GM19468 (cell line): ENCODE measurements around the gene SLU7.
A peak's percentile ranks its signal among the peaks of the same experiment; 100 is the strongest.

Experiments used
- ATAC-seq: cut with Tn5 transposase; IDR thresholded peaks from one replicate; pipeline ENCODE4 v1.9.1; 2021; ENCODE audit warnings: mild to moderate bottlenecking, moderate library complexity, moderate number of reproducible peaks; ENCODE audit not compliant: unreplicated experiment; ENCODE audit errors: extremely low read depth

The SLU7 gene

DNA sequence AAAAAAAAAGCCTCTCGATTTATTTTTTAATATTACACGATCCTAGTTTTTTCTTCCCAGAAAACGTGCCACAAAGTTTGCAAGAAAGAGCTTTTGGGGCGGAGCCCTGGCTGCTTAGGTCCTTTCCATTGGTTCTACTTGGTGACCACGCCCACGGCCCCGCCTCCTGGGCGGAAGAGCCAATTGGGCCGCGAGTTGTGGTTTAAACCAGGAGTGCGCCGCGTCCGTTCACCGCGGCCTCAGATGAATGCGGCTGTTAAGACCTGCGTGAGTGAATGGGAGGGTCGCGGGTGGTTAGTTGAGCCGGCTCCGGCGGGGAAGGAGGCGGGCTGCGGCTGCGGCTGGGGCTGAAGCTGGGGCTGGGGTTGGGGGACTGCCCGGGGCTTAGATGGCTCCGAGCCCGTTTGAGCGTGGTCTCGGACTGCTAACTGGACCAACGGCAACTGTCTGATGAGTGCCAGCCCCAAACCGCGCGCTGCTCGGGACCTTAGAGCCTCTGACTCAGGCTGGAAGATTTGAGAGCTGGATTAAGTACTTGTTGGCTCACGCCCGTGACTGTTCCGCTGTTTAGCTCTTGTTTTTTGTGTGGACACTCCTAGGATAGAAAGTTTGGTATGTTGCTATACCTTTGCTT lies 2.9 kb upstream of the SLU7 start, which contains the start of gene PTTG1:
Gene PTTG1 (plus strand): TSS at position 231 of the 634 bp plus-strand sequence. CDS start 458 bp downstream, outside the sequence.
- ATAC-seq, result peak; percentile 71

DNA sequence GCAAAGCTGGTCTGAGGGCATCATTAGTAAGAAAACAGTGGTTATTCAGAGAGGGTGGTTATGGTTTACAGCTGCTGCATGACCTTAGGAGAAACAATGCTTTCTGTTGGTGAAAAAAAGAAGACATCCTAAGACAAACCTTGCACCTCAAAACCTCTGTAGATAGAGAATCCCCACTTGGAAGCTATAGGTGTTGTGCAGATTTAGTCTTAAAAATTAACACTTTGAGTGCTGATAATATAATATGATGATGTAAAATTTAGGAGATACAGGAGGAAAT lies 1.4 kb upstream of the SLU7 start:
- ATAC-seq, result no peak

DNA sequence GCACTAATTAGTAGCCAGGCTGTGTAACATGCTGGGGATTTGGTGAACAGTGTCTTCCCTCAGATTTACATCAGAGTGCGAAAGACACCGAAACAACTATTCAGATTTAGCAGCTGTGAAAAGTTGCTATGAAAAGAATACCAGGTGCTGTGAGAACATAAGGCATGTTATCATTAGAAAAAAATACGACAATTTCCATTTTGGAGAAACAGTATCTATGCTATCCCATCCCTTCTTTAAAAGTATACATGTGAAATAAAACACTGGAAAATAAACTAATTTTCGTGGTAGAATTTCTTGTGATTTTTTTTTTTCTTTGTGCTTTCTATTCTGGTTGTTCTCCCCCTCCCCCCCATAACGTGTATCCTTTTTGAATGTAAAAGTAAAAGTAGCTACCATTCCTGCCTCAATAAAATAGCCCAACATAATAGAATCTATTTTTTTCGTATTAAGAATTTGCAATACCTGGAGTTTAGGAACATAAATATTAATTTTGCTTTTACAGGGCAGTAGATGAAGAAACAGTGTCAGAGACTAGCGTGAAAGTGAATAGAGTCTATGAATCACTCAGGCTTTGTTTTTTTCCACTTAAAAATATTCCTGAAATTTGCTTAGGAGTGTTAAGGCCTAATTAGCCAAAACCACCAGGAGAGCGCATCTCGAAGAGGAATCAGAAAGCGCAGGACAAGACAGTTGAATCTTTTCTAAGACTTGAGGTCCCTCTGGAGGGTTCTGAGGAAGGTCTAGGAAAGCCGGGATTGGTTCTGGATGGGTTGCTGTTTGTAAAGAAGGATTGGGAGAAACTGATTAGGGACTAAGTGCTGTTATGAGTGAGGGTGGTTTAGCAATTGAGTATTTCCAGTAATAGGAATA lies 813 bp upstream of the SLU7 start:
- peak; percentile 13 for ATAC-seq

DNA sequence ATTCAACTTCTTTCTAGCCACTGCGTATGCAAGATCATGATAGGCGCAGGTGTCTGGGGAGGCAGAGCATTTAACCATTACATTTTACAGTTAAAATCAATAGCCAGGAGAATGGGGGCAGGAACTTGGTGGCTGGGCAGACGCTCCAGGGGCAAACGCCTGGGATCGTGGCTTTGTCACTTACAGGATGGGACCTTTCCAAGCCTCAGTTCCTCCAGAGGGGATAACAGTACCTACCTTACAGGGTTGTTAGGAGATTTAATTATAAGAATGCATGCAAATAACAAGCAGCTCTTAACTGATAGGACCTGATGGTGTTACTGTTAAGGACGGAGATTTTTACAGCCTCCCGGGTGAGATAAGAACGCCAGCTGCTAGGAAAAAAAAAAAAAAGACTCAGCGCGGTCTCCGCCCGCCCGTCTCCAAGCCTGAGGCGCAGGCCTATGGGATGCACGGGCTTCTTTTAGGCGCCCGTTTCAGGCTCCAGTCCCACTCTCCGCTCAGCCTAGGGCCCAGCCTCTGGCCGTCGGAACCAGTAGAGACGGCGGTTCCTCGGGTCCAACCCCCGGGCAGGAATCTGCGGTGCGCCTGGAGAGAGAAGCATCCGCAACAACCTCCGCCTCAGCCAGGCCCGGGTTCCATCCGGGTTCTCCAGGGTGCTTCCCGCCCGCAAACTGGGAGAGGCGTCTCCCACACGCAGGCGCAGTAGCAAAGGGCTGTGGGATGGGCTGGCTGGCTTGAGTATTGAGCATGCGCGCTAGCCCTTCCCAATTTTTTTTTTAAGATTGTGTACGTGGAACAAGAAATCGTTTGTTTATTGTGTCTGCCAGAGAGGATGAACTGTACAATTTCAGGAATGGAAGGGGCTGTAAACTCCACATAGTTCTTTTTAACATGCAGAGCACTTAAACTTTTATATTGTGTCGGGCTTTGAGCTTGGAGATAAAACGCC lies 19.2 kb downstream of the SLU7 start, which contains the start of gene FAM200C:
Gene FAM200C (minus strand): TSS at position 653 of the 952 bp plus-strand sequence. CDS start 4,564 bp downstream, outside the sequence.
- ATAC-seq, result peak; percentile 63

DNA sequence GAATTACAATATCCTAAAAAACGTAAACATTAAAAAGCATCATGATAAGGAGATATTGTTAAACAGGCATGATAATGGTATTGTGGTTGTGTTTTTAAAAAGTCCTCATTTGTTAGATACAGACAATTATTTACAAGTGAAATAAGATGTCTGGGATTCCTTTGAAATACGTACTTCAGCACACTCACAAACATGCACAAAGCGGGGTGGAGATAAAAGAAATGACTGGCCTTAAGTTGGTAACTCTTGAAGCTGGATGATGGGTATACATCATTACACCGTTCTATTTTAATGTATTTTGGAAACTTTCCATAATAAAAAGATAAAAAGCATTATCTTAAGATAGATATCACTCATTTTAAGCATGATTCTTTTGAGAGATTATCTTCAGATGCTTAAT lies 20.1 kb downstream of the SLU7 start:
- no peak for ATAC-seq

DNA sequence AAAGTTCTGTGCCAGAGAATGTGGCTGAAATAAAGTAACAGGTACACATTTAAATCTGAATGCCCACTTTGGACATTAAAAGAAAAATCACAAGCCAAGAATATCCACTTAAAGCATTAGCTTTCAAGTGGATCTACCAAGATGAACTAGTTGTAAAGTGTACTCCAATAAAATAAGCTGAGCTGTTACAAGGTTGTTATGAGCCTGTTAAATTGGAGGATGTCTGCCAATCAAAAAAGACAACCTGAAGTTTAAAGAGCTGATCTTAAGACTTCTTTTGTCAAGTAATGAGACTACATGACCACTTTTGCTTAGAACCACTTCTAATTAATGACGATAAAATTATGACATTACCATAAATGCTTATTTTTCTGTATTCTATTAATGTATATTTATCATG lies 21.4 kb downstream of the SLU7 start:
- ATAC-seq, result no peak

DNA sequence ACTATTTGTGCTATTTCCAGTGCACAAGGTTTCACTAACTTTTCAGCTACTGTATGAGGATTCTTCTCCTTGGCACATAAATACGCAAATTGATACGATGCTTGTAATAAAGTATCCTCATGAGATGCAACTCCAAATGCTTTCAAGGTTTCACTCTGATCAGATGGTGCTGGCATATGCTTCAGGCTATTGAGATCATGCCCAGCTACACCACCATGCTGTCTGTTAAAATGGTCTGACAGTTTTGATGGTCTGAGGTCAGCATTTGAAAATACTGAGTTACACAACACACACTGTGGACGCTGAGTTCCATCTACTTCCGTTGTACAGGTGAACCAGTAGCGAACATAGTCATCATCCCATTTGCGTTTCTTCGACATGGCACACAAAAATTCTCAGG lies 23.8 kb downstream of the SLU7 start:
- ATAC-seq, result no peak

DNA sequence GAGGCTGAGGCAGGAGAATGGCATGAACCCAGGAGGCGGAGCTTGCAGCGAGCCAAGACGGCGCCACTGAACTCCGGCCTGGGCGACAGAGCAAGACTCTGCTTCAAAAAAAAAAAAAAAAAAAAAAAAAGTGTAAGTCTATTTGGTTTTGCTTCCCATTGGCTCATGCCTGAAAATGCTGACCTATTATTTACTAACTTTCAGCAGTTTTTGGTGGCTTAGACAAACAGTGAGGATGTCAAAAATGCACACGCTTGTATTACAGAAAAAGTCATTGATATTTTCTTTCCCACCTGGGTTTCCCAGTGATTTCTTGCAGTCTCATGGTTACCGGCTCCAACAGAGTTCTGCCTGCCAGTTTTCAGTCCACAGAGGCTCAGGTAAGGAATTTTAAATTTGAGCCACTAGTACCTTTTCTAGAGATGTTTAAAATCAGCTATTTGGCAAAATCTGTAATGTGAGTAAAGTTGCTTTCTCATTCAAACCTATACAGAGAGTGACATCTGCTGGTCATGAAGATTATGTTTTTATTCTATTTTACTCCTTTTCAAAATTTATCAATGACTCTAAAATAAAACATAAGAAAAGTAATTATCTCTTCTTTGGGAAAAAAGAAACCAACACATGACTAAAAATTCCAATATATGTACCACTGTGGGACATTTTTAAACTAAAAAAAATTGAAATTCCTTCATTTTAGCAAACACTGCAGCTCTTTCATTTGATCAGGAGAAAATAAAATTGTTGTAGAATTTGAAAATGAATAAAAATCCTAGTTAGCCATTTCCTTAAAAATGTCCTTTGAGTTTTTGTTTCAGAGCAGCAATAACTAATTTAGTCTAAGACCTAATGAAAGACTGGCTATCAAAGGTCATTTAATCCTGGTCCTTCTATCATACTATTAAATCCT lies 27.8 kb downstream of the SLU7 start:
- ATAC-seq, result no peak

DNA sequence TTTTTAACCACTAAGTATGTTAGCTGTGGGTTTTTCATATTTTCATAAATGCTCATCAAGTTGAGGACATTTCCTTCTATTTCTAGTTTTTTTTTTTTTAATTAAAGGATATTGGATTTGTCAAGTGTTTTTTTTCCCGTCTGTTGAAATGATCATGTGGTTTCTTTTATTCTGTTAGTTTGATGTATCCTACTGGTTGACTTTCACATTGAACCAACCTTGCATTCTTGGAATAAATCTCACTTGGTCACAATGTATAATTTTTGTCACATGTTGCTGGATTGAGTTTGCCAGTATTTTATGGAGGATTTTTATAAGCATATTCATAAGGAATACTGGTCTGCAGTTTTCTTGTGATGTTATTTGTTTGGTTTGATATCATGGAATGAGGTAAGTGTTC lies 31.4 kb downstream of the SLU7 start:
- ATAC-seq, result no peak

DNA sequence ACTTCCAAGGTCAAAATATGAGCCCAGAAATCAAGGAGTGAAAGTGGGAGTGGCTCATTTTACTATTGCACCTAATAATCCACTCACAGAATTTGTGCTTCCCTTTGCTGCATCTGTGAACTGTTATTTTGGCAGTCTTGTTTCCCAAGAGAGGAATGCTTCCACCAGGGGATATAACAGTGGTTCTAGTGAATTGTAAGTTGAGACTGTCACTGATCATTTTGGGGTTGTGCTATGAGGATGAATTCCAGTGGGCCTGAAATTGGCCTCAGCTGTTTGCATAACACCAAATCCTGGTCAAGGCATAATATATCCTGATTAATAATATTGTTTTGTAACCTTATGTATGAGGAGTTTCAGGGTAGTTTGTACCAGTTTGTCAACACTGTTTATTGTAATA lies 33.4 kb downstream of the SLU7 start:
- no peak for ATAC-seq

DNA sequence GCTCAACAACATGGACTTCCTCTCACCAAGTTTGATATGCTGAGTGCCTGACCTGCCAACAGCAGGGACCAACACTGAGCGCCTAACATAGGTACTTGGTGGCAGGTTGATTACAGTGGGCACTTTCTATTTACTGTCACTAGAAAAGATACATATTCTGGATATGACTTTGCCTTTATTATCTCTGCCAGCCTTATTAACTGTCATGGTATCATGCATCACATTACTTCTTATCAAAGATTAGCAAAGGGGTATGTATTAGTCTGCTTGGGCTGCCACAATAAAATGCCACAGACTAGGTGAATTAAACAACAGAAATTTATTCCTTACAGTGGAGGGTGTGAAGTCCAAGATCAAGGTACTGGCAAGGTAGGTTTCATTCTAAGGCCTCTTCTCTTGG lies 34.2 kb downstream of the SLU7 start:
- no peak for ATAC-seq

DNA sequence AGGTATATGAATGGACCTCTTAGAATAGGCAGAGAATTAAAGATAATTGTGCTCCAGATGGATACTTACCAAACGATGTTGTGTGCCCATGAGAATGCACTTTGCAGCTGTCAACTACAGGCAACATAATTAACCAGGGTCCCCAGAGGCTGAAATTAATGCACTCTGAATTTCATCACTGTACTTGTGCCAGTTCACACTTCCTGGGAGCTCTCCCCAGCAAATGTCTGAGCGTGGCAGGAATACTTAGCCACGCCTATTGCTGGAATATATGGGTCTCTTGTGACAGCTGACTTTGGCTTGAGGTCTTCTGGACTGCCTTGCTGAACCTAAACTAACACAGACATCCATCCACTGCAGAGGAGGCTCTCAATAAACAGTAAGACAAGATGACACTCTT lies 36.5 kb downstream of the SLU7 start:
- no peak for ATAC-seq

DNA sequence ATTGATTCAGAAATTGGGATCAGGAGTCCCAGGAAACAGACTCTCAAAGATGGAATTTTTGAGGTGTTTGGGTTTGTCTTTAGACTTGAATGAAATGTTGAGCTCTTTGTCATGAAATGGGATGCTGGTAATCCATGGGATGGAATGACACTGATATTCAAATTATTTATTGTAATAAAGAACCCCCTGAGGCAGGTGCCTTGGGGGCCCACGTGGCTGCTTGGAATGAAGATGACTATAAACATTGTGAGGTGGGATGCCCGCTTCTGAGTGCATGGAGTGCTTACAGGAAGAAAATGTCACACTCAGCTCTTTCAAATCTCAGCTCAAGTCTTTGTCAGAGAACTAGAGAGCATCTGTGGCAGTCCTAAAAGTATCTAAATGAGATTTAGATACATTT lies 38.8 kb downstream of the SLU7 start:
- no peak for ATAC-seq

DNA sequence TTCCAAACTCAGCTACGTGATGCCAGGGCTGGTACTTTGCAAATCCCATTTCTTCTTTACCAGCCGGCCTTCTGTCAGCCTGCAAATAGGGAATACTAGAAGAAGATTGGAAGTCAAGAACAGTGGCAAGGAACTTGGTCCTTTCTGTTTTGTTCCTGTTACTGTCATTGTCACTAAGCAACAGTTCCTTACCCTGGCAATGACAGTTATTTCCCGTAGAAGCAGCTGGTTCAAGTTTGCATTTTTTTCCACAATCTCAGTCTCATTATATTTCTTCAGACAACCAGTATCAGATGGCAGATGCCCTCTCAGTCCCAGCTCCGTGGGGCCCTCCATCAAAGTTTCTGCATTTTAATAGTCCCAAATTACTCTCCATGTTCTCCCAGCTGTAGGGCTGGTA lies 39.4 kb downstream of the SLU7 start:
- ATAC-seq, result no peak

DNA sequence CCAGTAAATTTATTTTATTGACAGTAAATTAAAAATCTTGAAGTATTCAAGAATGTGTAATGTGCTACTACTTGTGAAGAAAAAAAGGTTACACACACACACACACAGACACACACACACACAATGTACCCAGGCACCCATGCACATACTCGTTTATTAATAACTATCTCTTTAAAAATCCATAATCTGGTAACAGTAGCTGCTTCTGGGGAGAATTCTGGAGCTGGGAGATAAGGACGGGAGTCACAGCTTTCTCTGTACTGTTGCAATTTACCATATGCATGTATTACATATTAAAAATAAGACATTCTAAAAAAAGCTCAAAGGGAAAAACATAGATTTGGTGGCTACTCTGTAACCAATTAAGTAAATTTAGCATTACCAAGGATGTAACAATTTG lies 40.6 kb downstream of the SLU7 start:
- ATAC-seq, result no peak

DNA sequence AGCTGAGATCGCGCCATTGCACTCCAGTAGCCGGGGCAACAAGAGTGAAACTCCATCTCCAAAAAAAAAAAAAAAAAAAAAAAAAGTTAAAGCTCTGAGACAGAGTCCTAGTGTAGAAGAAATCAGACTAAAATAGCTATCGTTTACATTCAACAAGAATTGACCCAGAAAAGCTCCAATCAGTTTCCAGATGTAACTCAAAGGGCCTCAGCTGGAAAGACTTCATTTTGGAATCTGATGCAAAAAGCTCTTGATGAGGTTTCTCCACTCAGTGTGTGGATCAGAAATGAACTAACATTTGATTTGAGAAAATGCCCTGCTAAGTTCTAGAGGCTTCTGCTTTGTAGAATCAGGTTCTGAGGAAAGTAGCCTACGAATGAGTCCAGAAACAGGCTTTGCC lies 41.2 kb downstream of the SLU7 start:
- no peak for ATAC-seq

DNA sequence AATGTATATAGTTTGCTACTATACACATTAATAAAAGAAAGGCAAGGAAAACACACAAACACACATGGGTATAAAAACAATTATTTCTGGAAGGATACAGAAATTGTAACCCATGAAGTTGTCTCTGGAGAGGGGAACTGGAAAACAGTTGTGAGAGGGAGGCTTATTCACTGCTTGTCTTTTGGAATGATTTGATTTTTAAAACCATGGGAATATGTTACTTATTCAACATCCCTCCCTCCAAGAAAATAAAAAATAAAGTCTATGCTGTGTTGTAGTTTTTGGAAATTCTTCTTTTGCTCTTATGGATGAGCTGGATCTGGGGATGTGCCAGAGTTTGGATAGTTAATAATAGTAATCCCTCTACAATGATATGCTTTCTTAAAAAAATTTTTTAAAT lies 42.5 kb downstream of the SLU7 start:
- ATAC-seq, result no peak

DNA sequence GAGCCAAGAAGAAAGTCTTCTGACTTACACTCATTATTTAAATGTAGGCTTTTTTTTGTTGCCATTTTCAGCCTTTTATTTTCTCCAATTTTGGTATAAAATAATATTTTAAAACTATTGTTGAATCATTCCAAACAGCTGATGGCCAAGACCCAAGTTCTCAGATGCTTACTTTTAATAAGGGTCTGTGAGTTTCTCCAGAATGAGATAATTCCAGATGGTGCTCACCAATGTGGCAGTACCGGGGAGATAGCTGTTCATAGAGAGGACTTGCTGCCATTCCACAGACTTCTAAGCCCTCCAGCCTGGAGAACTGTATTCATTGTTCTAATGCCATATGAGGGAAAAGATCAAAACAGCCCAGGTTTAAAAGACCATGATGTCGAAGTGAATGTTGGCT lies 43.2 kb downstream of the SLU7 start:
- ATAC-seq, result no peak

DNA sequence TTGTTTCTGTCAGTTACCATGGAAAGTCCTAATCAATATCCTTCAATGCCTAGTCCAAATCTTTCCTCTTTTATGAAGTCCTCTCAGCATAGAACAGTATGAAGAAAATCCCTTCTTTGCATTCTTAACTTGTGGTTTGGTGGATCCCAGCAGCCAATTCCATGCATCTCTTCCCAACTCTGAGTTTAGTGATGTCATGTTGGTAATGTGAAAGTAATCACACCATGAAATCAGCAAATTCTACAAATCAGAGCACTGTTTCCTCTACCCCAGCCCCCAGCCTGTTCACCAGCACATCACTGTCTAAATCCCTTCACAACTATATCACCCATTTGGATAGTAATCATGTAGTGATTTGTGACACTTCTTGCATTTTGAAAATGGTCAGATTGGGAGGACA lies 43.7 kb downstream of the SLU7 start:
- ATAC-seq, result no peak

DNA sequence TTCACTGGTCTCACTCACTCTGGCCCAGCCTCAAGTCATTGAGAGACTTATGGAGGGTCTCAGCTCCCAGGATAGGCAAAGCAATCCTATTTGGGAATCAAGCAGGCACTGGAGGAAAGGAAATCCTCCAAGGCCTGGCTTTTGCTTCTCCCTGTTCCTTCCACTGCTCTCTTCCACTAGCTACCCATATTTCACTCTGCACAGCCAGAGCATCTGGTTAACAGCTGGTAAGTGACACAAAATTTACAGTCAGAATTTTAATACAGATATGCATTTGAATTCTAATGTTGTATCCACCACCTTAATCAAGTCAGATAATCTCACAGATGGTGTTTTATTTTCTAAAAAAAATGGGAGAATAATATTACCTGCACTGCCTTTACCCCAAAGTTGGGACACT lies 47.6 kb downstream of the SLU7 start:
- ATAC-seq, result no peak
